ENCODE measurements around the gene SASS6.

Gene SASS6, protein sequence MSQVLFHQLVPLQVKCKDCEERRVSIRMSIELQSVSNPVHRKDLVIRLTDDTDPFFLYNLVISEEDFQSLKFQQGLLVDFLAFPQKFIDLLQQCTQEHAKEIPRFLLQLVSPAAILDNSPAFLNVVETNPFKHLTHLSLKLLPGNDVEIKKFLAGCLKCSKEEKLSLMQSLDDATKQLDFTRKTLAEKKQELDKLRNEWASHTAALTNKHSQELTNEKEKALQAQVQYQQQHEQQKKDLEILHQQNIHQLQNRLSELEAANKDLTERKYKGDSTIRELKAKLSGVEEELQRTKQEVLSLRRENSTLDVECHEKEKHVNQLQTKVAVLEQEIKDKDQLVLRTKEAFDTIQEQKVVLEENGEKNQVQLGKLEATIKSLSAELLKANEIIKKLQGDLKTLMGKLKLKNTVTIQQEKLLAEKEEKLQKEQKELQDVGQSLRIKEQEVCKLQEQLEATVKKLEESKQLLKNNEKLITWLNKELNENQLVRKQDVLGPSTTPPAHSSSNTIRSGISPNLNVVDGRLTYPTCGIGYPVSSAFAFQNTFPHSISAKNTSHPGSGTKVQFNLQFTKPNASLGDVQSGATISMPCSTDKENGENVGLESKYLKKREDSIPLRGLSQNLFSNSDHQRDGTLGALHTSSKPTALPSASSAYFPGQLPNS

DNA sequence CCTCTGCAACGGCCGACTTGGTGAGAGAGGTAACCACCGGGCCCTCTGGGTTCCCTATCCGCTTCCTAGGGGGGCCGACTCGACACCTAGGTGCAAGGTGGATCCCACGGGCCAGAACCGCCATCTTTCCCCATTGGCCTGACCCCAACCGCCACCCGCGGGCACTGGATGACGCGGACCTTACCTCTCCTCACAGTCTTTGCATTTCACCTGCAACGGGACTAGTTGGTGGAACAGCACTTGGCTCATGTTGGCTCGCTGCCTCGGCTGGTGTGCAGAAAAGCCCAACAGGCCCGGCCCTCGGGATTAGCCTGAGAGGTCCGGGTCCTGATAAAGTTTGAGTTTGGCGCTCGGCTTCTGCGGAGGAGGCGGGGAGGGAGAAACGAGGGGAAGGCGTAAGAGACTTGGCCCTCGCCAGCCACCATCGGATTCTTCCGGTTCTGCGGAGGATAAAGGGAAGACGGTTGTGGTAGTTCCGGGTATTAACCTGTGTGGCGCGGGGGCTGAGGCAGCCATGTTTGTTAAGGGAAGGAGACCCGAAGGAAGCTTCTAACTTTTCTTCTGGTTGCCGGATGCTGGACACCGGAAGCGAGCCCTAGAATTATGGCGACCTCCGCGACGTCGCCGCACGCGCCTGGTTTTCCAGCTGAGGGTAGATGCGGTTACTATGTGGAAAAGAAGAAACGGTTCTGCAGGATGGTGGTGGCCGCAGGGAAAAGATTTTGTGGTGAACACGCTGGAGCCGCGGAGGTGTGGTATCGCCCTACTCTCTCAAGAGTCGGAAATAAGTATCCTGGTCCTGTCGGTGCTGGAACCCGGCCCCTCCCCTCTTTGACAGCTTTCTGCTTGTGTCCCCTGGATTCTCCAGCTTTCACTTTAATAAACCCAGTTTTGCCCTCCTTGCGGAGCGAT lies at the start of gene SASS6, which contains the start of gene TRMT13:
SASS6 (minus strand) TSS at position 365 of the 912 bp plus-strand sequence; CDS start at position 249, 116 bp downstream.
TRMT13 (plus strand) TSS at position 598 of the 912 bp plus-strand sequence; CDS start at position 604, 6 bp downstream.
- peak; percentile 95 for DNase-seq

DNA sequence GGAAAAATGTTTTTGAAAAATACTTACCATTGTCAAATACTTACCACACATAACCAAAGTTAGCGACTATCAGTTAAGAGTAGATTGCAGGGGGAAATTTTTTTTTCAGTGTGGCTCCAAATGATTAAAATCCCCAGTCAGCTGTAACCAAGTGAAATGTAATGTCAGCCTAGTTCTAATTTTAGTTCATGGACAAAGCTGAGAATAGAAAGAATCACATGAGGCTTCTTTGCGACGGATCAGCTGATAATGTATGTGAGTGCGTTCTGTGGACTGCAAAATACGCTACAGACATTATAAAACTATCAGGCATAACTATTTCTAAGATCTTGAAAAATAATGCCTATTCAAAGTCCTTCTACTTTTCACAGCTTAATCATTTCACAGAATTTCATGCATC lies 45.4 kb upstream of the SASS6 start, which contains the start of gene LRRC39:
LRRC39 (minus strand) TSS at position 166 of the 400 bp plus-strand sequence. CDS start 9,740 bp downstream, outside the sequence.
- DNase-seq: no peak

DNA sequence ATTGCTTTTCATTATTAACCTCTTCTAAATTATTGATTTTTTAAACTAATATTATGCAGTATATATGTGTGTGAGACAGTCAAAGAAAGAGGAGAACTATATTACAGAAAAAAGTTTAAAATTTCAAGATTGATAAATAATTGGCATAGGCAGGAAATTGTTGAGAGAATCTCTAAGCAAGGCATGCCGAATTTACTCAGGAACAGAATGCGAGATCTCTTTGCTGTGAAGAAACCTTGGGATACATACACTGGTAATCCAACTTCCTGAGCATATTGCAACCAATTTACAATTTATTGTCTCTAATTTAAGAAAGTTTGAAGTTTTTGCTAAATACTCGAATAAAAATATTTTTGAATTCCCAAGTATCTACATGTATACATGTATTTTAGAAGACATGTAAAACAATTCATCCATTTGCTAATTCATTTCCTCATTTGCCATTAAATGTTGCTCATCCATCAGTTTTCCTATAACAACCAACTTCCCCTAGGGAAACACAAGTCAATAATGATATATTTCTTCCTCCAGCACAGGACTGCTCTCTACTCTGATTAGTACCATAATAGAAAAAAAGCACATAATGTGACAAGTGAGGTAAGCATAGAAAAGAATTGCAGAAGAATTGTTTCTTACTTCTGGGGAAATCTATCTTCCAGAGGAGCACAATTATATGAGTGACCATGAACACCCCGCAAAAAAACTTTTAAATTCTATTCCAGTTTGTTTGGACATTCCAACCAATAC lies 44.7 kb upstream of the SASS6 start:
- DNase-seq: no peak

DNA sequence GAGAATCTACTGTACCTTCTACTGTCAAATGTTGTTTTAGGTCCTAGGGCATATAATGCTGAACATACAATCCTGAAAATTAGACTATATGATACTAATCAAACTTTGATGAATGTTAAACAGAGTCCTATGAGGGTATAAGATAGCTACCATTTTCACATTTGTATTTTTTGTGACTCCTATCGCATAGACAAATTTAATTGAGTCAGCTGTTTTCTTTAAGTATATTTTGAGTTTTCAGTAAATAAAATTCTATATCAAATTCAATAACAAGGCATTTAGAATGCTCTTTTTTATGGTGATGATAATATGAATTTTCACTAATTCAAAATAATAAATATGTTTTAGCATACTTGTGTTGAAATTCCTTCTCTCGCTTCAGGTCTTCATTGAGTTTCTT lies 35.3 kb upstream of the SASS6 start:
- DNase-seq: no peak

DNA sequence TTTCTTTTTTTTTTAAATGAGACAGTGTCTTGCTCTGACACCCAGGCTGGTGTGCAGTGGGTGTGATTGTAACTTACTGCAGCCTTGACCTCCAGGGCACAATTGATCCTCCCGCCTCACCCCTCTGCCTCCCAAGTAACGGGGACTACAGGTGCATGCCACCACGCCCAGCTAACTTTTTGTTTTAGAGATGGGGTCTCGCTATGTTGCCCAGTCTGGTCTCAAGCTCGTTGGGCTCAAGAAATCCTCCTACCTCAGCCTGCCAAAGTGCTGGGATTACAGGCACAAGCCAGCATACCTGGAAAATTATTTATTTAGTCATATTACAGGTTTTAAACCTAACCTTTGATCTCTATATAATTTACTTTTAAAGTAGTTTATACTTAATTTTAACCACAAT lies 32.0 kb upstream of the SASS6 start:
- DNase-seq: no peak

DNA sequence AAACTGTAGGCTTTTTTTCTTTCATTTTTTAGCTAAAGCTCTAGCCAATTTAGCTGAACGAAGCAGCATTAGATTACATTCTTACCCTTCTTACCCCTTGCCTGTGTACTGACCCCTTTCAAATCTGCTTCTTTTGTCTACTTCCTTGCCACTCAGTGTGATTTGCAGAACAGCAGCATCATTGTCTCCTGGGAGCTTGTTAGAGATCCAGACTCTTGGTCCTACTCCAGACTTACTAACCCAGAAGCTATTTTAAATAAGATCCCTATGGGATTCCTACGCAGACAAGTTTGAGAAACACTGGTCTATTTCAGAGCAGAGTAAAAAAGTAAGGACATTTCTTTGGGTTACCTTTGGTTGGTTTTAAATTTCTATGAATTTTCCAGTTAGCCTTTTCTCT lies 31.5 kb upstream of the SASS6 start:
- no peak for DNase-seq

DNA sequence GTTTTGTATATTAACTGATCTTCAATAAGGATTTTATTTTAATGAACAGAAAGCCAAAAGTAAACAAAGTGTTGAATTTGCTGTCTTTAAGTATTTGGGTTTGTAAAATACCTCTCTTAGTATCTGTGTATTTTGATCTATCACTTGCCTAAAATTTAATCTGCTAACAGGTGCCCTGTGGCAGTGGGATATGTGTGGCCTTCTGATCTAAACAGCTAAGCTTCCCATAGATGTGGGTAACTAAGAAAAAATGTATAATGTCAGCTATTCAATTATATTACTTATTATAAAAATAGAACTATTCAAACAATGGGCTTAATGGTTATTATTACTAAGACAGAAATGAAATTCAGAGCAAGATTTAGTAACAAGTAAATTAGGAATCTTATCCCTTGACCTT lies 30.2 kb upstream of the SASS6 start:
- DNase-seq: no peak

DNA sequence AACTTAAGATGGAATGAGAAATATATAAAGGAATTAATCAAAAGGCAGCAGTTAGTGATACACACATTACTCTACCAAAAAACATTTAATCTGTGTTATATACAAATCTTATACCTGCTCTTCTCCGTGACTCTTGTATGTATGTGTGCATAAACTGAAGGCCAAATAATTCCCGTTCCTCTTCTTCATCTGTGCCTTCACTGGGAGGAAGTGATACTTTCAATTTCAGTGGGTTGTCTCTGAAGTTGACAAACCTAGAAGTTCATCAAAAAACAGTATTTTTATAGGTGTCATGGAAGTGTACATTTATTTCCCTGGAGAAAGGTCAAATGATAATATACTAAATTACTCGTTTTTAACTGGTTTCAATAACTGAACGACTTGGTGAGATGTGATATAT lies 19.5 kb upstream of the SASS6 start:
- no peak for DNase-seq

DNA sequence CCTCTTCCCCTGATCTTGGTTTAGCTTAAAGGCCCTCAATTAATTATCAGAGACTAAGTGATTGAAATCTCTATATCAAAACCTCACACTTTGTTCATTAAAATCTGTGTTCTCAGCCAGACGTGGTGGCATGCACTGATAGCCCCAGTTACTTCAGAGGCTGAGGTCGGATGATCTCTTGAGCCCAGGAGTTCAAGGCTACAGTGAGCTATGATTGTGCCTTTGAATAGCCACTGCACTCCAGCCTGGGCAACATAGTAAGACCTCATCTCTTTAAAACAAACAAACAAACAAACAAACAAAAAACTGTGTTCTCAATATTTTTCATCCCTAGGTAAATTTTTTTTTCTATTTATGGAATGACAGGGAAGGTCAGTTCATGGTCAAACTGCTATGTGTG lies 18.9 kb upstream of the SASS6 start:
- no peak for DNase-seq

DNA sequence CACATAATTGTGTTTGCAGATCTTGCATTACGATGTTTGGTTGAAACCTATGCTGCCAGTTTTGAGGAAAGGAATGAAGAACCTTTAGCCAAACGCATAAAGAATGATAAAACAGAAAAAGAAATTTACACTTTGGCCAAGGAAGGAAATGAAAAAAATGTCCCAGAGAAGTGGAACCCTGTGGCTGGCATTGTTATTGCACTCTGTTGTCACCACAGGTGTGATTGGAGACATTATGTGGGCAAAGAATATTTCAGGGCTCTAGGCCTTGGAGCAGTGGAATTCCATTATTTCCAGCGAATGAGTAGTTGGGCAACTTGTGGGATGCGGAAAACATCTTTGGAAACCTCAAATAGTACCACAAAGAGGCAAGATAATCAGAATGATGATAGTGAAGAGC lies 15.1 kb upstream of the SASS6 start:
- no peak for DNase-seq

DNA sequence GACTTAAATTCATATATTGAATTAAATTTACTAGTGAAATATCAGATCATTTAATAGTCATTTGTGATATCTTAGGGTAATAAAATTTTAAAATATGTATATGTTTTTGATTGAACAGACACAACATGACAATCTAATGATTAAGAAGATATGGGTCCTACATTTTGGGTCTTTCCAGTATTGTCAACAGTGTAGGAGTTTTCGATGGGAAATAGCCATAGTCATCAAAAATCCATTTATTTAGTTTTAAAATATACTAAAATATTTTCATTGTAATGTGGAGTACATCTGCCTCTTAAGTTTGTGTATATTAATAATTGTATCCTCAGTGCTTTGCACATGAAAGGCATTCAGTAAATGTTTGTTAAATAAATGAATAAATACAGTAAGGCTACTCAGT lies 14.2 kb upstream of the SASS6 start:
- no peak for DNase-seq

DNA sequence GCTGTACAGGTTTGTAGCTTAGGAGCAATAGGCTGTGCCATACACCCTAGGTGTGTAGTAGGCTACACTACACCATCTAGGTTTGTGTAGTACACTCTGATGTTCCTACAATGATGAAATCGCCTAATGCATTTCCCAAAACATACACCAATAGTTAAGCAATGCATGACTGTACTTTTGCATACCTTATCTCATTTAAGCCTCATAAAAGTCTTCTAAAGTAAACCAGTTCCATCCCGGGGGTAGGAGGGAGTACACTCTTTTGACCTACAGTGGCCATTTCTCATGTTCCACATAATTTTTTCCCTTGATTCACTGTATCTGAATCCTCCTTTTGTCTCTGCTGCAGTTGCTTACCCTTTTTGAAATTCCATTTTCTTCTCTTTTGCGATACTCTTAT lies 12.4 kb upstream of the SASS6 start:
- DNase-seq: no peak

DNA sequence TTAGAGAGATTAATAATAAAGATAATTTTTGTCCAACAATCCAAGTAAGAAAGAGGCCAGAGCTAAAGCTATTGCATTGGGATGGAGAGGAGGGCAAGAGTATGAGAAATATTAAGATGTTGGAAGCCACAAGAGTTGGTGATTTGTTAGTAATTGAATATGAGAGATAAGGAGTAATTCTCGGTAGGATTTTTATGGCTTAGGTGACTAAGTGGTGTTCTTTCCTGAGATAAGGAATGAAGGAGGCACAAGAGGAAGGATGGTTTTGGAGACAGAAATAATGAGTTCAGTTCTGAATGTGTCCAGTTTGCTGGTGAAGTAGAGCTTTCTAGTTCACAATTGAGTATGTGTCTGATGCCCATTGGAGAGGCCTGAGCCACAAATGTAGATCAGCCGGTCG lies 9.6 kb upstream of the SASS6 start:
- no peak for DNase-seq

DNA sequence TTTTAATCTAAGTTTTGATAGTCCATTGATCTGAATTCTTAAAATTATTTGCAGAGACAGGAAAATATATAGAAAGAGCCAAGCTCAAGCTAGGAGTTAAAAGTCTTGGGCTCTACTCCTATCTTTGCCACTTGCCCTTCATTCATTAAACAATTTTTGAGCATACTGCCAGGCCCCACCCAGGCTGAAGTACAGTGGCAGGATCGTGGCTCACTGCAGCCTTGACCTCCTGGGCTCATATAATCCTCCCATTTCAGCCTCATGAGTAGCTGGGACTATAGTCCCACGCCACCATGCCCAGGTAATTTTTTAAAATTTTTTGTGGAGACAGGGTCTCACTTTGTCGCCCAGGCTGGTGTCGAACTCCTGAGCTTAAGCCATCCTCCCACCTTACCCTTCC lies 8.5 kb upstream of the SASS6 start:
- no peak for DNase-seq

DNA sequence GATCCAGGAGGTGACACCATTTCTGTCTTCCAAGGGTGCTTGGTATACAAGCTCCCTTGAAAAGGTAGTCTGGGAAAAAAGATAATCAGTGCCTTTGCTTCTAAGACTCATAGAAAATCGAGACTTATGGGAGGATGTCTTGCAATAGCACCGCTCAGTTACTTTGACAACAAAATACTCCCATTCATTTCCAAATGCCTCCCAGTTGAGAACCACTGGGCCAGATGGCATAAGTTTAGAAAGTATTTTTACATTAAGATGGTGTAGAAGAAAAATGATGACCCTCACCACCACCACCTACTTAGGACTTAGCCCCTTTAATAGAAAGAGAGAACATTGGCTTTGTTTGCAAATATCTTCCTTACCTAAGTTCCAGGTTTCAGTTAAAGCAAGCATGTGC lies 4.9 kb upstream of the SASS6 start:
- no peak for DNase-seq

DNA sequence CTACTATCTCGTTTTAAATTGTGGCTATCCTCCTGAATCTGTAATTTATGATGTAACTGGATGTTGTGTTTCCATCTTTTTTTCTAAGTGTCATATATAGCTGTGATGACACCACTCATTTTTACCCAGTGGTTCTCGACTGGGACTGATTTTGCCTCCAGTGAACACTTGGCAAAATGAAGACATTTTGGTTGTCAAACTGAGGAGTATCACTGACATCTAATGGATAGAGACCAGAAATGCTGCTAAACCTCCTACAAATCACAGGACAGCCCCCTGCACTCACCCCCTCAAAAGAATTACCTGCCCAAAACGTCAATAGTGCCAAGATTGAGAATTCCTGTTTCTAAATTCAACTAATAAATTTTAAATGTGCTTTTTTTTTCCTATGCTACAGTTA lies 2.1 kb upstream of the SASS6 start:
- no peak for DNase-seq

DNA sequence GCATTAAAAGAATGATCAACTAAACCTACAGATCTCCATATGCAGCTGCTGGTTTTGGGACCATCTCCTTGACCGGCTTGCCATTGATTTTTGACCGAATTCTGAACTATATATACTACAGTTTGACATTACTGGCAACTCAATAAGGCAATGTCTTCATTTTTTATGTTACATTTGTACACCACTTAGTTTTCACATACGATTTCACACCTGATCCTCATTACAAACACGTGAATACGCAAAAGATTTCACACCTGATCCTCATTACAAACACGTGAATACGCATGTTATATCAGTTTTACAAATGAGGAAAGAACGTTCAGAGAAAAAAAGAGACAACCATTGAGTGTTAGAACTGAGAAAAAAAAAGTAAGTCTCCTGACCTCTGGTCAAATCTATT lies 1.1 kb downstream of the SASS6 start:
- no peak for DNase-seq

DNA sequence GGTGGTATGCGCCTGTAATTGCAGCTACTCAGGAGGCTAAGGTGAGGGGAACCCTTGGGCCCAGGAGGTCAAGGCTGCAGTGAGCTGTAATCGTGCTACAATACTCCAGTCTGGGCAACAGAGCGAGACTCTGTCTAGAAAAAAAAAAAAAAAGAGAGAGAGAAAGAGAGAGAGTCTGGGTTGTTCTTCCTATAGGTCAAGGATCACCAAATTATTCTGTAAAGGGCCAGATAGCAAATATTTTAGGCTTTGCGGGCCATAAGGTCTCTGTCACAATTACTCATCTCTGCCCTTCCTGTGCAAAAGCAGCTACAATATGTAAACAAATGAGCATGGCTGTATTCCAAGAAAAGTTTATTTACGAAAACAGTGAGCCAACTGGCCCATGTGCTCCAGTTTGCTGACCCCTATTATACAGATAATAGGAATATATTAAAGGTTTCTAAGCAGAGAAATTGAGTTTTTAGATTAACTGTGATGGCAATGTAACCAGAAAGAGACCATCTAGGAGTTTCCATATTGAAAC lies 2.1 kb downstream of the SASS6 start:
- no peak for DNase-seq

DNA sequence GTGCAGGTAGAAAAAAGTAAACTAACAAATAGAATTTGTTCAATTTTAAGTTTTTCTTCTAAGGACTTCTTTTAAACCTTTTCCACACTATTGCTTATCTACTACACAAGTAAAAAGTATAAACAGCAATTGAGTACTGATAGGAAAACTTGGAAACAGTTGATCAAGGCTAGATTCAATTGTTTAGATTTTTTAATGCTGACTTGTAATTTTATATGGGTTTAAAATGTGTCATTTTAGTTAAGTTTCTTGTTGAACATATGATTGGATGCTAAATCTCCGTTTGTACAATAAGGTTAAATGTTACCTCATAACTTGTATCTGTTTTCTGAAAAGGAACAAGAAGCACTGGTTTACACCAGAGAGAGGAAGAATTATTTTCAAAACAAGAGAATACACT lies 5.5 kb downstream of the SASS6 start:
- DNase-seq: no peak

DNA sequence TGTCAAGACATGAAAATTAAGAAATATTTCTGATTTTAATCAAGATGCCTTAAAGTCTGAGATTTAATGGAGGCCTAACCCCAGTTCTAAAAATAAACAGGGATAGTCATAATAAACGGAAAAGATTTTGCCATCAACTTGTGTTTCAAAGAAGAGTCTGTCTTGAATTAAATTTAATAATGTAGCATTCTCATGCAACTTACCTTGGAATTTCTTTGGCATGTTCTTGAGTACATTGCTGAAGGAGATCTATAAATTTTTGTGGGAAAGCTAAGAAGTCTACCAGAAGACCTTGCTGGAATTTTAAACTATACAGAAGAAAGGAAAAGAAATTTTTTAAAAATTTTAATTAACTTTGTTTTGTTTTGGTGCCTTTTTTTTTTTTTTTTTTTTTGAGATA lies 10.6 kb downstream of the SASS6 start:
- DNase-seq: no peak

DNA sequence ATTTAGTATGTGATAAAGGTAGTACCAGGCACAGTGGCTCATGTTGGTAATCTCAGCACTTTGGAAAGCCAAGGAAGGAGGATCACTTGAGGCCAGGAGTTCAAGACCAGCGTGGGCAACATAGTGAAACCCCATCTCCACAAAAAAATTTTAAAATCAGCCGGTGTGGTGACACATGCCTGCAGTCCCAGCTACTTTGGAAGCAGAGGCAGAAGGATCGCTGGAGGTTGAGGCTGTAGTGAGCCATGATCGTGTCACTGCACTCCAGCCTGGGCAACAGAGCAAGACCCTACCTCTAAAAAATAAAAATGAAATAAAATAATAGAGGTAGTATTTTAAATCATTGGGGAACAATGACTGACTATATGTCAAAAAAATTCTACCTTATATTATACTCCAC lies 17.2 kb downstream of the SASS6 start:
- no peak for DNase-seq

DNA sequence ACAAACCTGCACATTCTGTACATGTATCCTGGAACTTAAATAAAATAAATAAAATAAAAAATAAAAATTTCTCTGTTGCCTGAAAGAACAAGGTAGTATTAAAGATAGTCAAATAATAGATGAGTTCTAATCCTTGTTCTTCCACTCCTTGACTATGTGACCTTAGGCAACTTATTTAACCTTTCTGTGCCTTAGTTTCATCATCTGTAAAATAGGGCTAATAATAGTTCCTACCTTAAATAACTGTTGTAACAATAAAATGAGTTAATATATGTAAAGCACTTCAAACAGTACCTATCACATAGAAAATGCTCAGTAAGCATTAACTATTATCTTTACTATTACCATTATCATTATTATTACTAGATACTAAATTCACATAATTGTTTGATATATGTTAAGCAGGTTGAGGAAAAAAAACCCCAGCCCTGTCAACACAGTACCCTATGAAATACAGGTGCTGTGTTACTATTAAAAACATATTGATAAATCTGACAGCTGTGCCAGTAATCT lies 23.1 kb downstream of the SASS6 start:
- DNase-seq: no peak
